NCI-H345 (cell line): ENCODE data around the gene HIPK3.
"Not testable (repeated sequence)": the region's sequence is repeated elsewhere in the genome, so short reads cannot be mapped to it uniquely, and the experiment has no call there.

Experiments used
- DNase-seq: peaks from one replicate; lab custom pipeline; 2025; lab: John Stamatoyannopoulos, UW

The HIPK3 gene

DNA sequence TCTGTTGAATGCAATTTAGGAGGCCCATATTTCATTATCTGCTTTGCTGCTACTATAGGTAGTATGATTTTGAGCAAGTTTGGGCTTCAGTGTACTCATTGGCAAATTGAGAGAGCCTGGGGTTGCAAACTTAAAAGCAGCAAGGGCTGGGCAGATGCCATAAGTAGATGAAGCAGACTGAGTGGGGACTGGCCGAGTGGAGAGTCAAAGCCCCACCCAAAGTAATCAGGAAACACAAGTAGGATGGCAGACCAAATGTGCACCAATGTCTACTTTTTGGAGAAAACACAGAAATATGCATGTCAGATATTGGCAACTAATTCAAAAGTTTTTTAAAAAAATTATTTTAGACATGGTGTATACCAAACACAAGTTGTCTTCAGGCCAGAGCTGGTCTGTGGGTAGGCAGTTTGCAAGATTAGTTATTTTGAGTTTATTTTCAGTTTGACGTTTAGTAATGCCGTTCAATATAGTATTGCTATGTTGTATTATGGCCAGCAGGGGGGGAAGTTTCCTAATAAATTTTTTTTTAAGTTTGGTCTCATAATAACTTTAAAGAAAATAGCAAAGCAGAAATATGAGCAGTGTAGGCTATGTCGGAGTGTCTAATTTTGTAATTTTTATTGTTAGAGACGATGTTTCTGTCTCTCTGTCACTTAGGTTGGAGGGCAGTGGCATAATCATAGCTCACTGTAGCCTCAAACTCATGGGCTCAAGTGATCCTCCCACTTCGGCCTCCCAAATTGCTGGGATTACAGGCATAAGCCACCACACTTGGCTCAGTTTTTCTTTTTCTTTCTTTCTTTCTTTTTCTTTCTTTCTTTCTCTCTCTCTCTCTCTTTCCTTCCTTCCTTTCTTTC lies 105.1 kb downstream of the HIPK3 start:
- peak; percentile 43 for DNase-seq

GRCh38 chr11:33366918-33367317 lies 109.7 kb downstream of the HIPK3 start:
- DNase-seq, result no peak

DNA sequence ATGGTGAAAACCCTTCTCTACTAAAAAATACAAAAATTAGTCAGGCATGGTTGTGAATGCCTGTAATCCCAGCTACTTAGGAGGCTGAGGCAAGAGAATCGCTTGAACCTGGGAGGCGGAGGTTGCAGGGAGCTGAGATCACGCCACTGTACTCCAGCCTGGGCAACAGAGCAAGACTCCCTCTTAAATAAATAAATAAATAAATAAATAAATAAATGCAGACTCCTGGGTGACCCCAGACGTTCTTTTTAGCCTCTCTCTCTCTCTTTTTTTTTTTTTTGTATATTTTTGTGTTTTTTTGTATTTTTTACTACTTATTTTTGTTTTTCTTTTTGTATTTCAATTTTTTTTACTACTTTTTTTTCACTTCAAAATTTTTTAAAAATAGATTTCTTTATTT lies 111.3 kb downstream of the HIPK3 start:
- DNase-seq, result not testable (repeated sequence)

GRCh38 chr11:33368931-33369330 lies 111.8 kb downstream of the HIPK3 start:
- DNase-seq, result no peak

- DNase-seq, result no peak
Measured at GRCh38 chr11:33373636-33374035, 116.5 kb downstream of the HIPK3 start.

- DNase-seq, result no peak
Measured at GRCh38 chr11:33375236-33375635, 118.1 kb downstream of the HIPK3 start.

GRCh38 chr11:33375688-33376311 lies 118.6 kb downstream of the HIPK3 start, which contains the start of gene KIAA1549L:
Gene KIAA1549L (plus strand): TSS chr11:33376108.
- DNase-seq, result peak; percentile 40

DNA sequence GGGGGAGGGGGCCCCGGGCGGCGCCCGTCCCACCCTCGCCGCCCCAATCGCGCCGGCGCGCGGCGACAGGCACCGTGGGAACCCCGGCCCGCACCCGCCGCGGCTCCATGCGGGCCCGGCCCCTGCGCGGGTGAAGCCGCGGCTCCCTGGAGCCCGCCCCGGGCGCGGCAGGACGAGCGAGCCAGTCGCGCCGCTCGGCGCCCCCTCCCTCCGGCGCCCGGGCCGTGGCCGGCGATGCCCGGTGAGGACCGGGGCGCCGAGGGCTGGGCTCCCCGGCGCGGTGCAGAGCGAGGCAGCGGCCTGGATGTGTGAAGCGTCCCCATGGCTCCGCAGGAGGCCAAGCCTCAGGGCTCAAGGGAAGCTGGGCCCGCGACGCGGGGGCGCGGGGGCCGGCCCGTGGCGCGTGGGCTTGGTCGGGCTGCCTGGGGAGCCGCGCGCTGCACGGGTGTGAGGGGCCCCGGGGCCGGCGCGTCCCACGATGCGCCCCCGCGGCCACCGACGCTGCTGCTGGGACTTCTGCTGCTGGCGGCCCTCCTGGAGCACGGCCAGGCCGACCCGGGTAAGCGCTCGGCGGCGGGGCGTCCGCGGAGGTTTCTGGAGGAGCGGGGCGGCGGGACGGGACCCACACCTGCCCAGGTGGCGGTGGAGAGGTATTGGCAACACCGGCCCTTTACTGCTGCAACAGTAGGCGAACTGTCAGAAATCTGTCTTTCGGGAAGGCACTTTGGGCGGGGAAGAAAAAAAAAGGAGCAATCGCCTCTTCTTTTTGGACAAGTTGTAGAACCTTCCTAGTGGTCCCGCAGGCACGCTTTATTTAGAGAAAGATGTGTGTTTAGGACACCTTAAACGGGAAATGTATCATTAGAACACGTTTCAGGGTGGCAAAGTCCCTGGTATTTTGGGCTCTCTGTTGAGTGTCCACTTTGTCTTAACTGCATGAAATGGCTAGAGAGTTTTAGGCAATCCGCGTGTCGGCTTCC lies 119.4 kb downstream of the HIPK3 start:
- peak; percentile 55 for DNase-seq

- no peak for DNase-seq
Measured at GRCh38 chr11:33377412-33378370, 120.5 kb downstream of the HIPK3 start.

DNA sequence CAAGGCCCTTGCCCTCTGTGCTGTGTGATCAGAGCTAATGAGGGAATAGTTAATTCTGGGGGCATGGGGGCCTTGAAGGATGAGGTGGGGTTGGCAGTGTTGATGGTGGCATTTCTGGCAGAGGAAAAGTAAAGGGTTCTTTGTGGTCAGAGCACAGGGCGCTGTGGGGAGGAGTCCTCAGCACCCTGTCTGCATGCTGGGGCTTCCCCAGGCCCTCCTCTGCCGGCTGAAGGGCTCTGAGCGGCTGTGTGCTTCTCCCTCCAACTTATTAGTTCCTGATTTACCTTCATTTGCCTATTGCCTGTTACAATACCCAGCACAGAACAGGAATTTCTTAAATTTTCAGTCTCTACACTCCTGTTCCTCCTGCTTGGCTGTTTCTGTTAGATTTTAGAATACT lies 122.8 kb downstream of the HIPK3 start:
- no peak for DNase-seq

GRCh38 chr11:33383075-33383919 lies 126.1 kb downstream of the HIPK3 start:
- no peak for DNase-seq

DNA sequence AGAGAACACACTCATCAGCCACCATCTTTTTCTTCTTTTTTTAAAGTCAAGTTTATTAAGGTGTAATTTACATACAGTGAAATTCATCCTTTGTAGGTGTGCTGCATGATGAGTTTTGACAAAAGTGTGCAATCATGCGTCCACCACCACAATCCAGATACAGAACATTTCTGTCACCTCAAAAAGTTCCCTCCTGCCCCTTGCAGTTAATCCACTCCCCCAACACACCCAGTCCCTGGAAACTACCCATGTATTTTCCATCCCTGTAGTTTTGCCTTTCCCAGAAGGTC lies 126.7 kb downstream of the HIPK3 start:
- DNase-seq, result no peak

- DNase-seq, result no peak
Measured at GRCh38 chr11:33384220-33384619, 127.0 kb downstream of the HIPK3 start.

GRCh38 chr11:33387581-33387980 lies 130.4 kb downstream of the HIPK3 start:
- DNase-seq, result no peak

DNA sequence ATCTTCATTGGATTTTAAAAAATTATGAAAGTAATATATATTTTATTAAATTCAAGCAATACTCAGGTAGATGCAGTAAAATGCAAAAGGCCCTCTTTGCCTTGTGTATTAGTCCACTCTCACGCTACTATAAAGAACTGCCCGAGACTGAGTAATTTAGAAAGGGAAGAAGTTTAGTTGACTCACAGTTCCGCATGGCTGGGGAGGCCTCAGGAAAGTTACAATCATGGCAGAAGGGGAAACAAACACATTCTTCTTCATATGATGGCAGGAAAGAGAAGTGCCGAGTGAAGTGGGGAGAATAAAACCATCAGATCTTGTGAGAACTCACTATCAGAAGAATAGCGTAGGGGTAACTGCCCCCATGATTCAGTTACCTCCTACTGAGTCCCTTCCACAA lies 130.8 kb downstream of the HIPK3 start:
- no peak for DNase-seq

DNA sequence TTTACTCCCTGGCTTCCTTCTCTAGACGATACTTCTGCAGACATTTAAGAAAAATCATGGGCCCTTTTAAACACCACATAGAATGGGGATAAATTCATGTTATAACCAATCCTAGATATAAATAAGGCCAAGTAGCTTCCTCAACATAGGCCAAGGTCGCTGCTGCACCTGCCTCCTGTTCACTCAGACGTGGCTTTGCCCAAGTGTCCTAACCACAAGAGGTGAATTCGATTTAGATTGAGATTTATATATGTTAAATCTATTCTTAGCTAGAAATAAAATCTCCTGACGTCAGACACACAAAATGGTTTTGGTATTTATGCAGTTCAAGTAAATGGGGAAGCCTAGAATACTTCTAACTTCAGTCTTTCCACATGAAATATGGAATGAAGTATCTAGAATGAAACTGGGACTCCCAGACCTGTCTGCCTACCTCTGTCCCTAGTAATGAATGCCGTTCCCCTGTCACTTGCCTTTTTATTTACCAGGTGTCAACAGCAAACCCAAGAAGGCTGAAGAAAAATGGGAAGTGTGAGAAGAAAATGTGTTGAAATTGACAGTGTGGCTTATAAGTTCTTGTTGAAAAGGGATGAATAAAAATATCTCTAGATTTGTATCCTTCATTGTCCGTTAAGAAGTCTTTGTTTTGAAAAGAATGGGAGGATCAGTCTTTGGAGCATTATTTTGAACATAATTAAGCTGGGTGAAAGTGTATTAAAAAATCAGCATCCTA lies 131.8 kb downstream of the HIPK3 start:
- DNase-seq, result no peak

- DNase-seq, result no peak
Measured at GRCh38 chr11:33389635-33390034, 132.5 kb downstream of the HIPK3 start.

GRCh38 chr11:33390944-33391892 lies 134.0 kb downstream of the HIPK3 start:
- DNase-seq, result no peak

GRCh38 chr11:33391893-33392251 lies 134.7 kb downstream of the HIPK3 start:
- no peak for DNase-seq
